ENCODE results near the gene ING3. TPM values are rescaled to one million over a fixed set of nuclear protein-coding genes. Genes with fewer than 3 reads are reported as not detected.

Gene ING3
- polyA plus RNA-seq, 3 donors, result 22.3 to 26.9 (median 25.9) TPM

DNA sequence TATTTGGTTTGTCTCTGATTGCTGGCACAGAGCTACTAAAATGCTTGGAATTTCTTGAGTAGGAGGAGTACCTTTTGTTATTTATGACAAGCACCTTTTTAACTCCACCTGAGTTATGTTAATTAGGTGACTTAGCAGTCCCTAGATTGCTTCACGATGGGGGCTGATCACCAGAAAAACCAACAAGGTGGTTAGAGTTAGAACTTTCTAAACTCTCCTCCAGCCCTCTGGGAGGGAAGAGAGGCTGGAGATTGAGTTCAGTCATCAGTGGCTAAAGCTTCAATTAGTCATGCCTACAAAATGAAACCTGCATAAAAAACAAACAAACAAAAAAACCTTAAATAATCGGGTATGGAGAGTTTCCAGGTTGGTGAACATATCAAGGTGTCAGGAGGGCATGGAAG lies 23.6 kb upstream of the ING3 start:
- intact Hi-C loops (cut with micrococcal nuclease), result loop anchor here in 1 of 2 donors (10.0 kb wide), 1 partner anchor 132 kb away; no protein-coding TSS in a partner anchor
- no peaks in the 10 kb centered on the region for H3K36me3 ChIP-seq (replicated peaks in 1 of 2; ENCODE audit: control insufficient read depth in 1 of 2, insufficient read depth in 2 of 2, low read length in 2 of 2)
- peaks cover 26% of the 10 kb centered on the region for H3K4me1 Mint-ChIP-seq
- DNase-seq, result no peak
- no peaks in the 10 kb centered on the region for H3K27me3 ChIP-seq (ENCODE audit: control insufficient read depth in 2 of 2, insufficient read depth in 2 of 2, low read length in 2 of 2)
- H3K27ac Mint-ChIP-seq, result no peak overlapping the region
- no peak overlapping the region for H3K9ac ChIP-seq (ENCODE audit: insufficient read depth, low read length, poor library complexity, severe bottlenecking)
- no peaks in the 10 kb centered on the region for H4K20me1 ChIP-seq (ENCODE audit: insufficient read depth, low read length)
- TF ChIP-seq, protein P1, sequence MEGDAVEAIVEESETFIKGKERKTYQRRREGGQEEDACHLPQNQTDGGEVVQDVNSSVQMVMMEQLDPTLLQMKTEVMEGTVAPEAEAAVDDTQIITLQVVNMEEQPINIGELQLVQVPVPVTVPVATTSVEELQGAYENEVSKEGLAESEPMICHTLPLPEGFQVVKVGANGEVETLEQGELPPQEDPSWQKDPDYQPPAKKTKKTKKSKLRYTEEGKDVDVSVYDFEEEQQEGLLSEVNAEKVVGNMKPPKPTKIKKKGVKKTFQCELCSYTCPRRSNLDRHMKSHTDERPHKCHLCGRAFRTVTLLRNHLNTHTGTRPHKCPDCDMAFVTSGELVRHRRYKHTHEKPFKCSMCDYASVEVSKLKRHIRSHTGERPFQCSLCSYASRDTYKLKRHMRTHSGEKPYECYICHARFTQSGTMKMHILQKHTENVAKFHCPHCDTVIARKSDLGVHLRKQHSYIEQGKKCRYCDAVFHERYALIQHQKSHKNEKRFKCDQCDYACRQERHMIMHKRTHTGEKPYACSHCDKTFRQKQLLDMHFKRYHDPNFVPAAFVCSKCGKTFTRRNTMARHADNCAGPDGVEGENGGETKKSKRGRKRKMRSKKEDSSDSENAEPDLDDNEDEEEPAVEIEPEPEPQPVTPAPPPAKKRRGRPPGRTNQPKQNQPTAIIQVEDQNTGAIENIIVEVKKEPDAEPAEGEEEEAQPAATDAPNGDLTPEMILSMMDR (IDR thresholded peaks at IDR 0.05), result no peak
- no peak overlapping the region for H3K27ac ChIP-seq (ENCODE audit: low read depth in 1 of 2, low read length in 2 of 2)
- no peak overlapping the region for H3K4me2 ChIP-seq (replicated peaks; ENCODE audit: extremely low read depth, low read length, poor library complexity, severe bottlenecking)
- no peaks in the 10 kb centered on the region for H3K9me3 Mint-ChIP-seq
- WGBS (ENCODE audit: insufficient coverage), result no CpG with 5 or more reads among the region's 2 CpGs
- no peak overlapping the region for H3K4me3 ChIP-seq (replicated peaks in 1 of 3; ENCODE audit: low read depth in 2 of 3, low read length in 3 of 3)
- H3K9me3 ChIP-seq (replicated peaks in 1 of 2; ENCODE audit: control insufficient read depth in 1 of 2, insufficient read depth in 1 of 2, low read length in 2 of 2), result no peaks in the 10 kb centered on the region
- H2AFZ ChIP-seq (ENCODE audit: insufficient read depth, low read depth, low read length, poor library complexity, severe bottlenecking), result peak overlapping the region; percentile 4
- H3K36me3 Mint-ChIP-seq, result no peaks in the 10 kb centered on the region
- peaks cover 0 to 12% of the 10 kb centered on the region in 2 donors for H3K4me1 ChIP-seq (ENCODE audit: control insufficient read depth in 1 of 2, insufficient read depth in 2 of 2, low read length in 2 of 2)
- no peaks in the 10 kb centered on the region for H3K79me2 ChIP-seq (ENCODE audit: insufficient read depth, low read length)
- H3K4me3 Mint-ChIP-seq, result no peak overlapping the region
- peaks cover 2 to 8% (median 3%) of the 10 kb centered on the region in 3 donors for H3K27me3 Mint-ChIP-seq (ENCODE audit: low read depth in 3 of 3)

DNA sequence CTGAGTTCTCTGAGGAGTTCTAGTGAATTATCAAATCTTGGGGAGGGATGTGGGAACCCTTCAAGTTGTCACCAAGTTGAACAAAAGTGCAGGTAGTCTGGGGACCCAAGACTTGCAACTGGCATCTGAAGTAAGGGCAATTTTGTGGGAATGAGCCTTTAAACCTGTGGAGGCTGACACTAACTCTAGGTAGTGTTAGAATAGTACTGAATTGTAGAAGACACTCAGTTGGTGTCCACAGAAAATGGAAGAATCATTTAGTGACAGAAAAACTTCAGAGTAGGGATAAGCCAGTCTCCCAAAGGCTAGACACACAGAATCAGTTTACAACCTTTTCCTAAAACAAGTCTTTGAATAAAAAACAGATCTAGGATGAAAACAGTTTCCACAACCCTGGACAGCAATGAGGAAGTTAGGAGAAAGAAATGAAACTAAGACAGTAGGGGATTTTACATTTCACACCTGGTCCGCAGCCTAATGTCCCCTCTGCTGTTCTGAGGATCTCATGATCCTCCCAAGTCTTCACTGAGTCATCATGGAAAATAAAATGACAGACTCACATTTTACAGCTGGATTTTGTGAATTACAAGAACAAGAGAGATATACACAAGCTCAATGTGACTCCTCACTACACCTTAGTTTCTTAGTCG lies 23.0 kb upstream of the ING3 start:
- no peaks in the 10 kb centered on the region for H3K36me3 Mint-ChIP-seq
- Histone ChIP-seq H3K79me2 (ENCODE audit: insufficient read depth, low read length) (no peaks in the 10 kb centered on the region), H4K20me1 (ENCODE audit: insufficient read depth, low read length) (no peaks in the 10 kb centered on the region), H3K9me3 (replicated peaks in 1 of 2; ENCODE audit: control insufficient read depth in 1 of 2, insufficient read depth in 1 of 2, low read length in 2 of 2) (no peaks in the 10 kb centered on the region), H3K27me3 (ENCODE audit: control insufficient read depth in 2 of 2, insufficient read depth in 2 of 2, low read length in 2 of 2) (no peaks in the 10 kb centered on the region), H3K27ac (ENCODE audit: low read depth in 1 of 2, low read length in 2 of 2) (no peak overlapping the region), H2AFZ (ENCODE audit: insufficient read depth, low read depth, low read length, poor library complexity, severe bottlenecking) (no peak overlapping the region), H3K4me1 (ENCODE audit: control insufficient read depth in 1 of 2, insufficient read depth in 2 of 2, low read length in 2 of 2) (peaks cover 0 to 12% of the 10 kb centered on the region in 2 donors), H3K36me3 (replicated peaks in 1 of 2; ENCODE audit: control insufficient read depth in 1 of 2, insufficient read depth in 2 of 2, low read length in 2 of 2) (no peaks in the 10 kb centered on the region), H3K4me3 (replicated peaks in 1 of 3; ENCODE audit: low read depth in 2 of 3, low read length in 3 of 3) (no peak overlapping the region), H3K4me2 (replicated peaks; ENCODE audit: extremely low read depth, low read length, poor library complexity, severe bottlenecking) (no peak overlapping the region), H3K9ac (ENCODE audit: insufficient read depth, low read length, poor library complexity, severe bottlenecking) (no peak overlapping the region)
- H3K4me3 Mint-ChIP-seq, result no peak overlapping the region
- no peaks in the 10 kb centered on the region for H3K9me3 Mint-ChIP-seq
- intact Hi-C loops (cut with micrococcal nuclease), result loop anchor here in 1 of 2 donors (10.0 kb wide), 1 partner anchor 133 kb away; no protein-coding TSS in a partner anchor
- peak in 1 of 3 donors; percentile 15 for DNase-seq
- TF ChIP-seq, protein P1 (IDR thresholded peaks at IDR 0.05), result no peak
- peaks cover 26% of the 10 kb centered on the region for H3K4me1 Mint-ChIP-seq
- H3K27me3 Mint-ChIP-seq (ENCODE audit: low read depth in 3 of 3), result peaks cover 2 to 8% (median 3%) of the 10 kb centered on the region in 3 donors
- no CpG with 5 or more reads among the region's 2 CpGs for WGBS (ENCODE audit: insufficient coverage)
- no peak overlapping the region for H3K27ac Mint-ChIP-seq
